Sigmoid colon (tissue), 7 donors: ENCODE data around the gene TIGAR. TPM values are rescaled to one million over a fixed set of nuclear protein-coding genes. Genes with fewer than 3 reads are reported as not detected.

Experiments
- DNase-seq: peaks from one replicate; pipeline ENCODE4 v3.0.0-alpha.2; 2019
- H3K27ac ChIP-seq, 4 donors: fragments of 200-600 bp; sonication (generic); one replicate each; pipeline ENCODE4 v1.5.1; 2016 to 2019; ENCODE audit warnings: mild to moderate bottlenecking in 1 of 4
- H3K27me3 ChIP-seq, 3 donors: fragments of 200-600 bp; sonication (generic); one replicate each; pipeline ENCODE4 v1.5.1; 2019; ENCODE audit warnings: mild to moderate bottlenecking in 1 of 3
- H3K36me3 ChIP-seq, 4 donors: fragments of 200-600 bp; sonication (generic); one replicate each; pipeline ENCODE4 v1.5.1; 2016 to 2019
- H3K4me1 ChIP-seq, 4 donors: fragments of 200-600 bp; sonication (generic); one replicate each; pipeline ENCODE4 v1.5.1; 2017 to 2019
- H3K4me3 ChIP-seq, 4 donors: fragments of 200-600 bp; sonication (generic); one replicate each; pipeline ENCODE4 v1.5.1; 2017 to 2019; ENCODE audit warnings: mild to moderate bottlenecking in 2 of 4, moderate library complexity in 1 of 4
- H3K9me3 ChIP-seq, 4 donors: fragments of 200-600 bp in 3 of 4; sonication (generic) in 3 of 4; one replicate each; pipeline versions ENCODE4 v1.5.1 to v1.6.1; 2013 to 2019
- CTCF ChIP-seq, 4 experiments: fragments of 450-650 bp in 3 of 4; fragments of 200-600 bp in 1 of 4; IDR thresholded peaks; one replicate each; pipeline ENCODE4 v1.5.1; 2016 to 2019; ENCODE audit warnings: antibody characterized with exemption in 4 of 4, mild to moderate bottlenecking in 3 of 4, moderate library complexity in 2 of 4
- EP300 ChIP-seq, 4 donors: sonication (generic); formaldehyde crosslinking; IDR thresholded peaks; one replicate each; pipeline ENCODE4 v1.6.1; 2017; ENCODE audit warnings: antibody characterized with exemption in 4 of 4
- POLR2A ChIP-seq, 2 donors: fragments of 450-650 bp; IDR thresholded peaks; one replicate each; pipeline ENCODE4 v1.6.1; 2016; ENCODE audit warnings: antibody characterized with exemption in 2 of 2, mild to moderate bottlenecking in 2 of 2, moderate library complexity in 2 of 2
- POLR2AphosphoS5 ChIP-seq, 4 donors: sonication (generic); formaldehyde crosslinking; IDR thresholded peaks; one replicate each; pipeline ENCODE4 v1.6.1; 2017; ENCODE audit warnings: antibody characterized with exemption in 4 of 4
- WGBS, 2 donors: extraction: QIAGEN DNeasy Blood & Tissue Kit; methylation state at CpG; one replicate each; pipeline ENCODE4 v1.1.7; 2013; 5-methylcytosine and 5-hydroxymethylcytosine counted together
- intact Hi-C: fragments of 100-400 bp; cut with DNase I; formaldehyde crosslinking; loops from one replicate; pipeline ENCODE4 v1.15.1; 2023
- polyA plus RNA-seq, 3 donors: library from polyadenylated mRNA; stranded (reverse); fragments of 200-250 nt; gene quantifications; one replicate each; pipeline ENCODE4 v1.2.3, GENCODE V29; 2013
- total RNA-seq, 4 donors: library from RNA; depleted of rRNA; stranded (reverse); fragments of >200 nt; gene quantifications; one replicate each; pipeline ENCODE4 v1.1.0, GENCODE V29; 2016
- donor health status: healthy with polysubstance abuse.
- donor health status: Bipolar disorder and iron deficiency.
- donor health status: healthy.

Gene TIGAR
- total and polyA plus RNA-seq, 7 donors = 4.4 to 14.6 (median 6.0) TPM

DNA sequence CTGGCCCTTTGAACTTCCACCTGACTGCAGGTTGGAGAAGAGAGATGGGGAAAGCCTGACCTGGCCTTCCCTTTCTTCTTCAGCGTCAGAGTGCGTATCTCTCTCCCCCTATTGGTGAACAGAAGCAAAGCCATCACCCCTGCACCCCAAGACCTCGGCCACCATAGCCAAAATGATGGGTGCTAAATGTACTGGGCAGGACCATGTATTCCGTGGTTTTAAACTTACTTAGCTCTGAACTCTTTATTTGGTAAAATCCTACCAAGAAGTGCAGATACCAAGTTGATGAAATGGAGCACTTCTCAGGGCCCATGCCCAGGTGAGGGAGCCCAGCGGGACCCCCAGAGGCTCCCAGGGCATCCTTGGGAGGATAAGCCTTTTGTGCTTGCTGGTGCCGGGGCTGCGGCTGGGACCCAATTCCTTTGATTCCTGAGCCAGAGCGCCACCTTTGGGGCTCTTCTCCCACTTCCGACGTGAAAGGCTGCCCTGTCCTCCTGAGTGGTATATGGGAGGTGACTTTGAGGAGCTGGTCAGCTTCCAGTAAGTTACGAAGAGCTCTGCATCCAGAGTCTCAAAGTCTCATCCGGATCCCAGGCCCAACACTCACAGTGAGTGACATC, 38.0 kb upstream of the TIGAR start:
- DNase-seq = no peak
- 69 to 87% methylated on average over 12 of the region's 12 CpGs for WGBS, 2 donors
- H3K4me3 ChIP-seq = no peak overlapping the region
- peaks cover 16 to 83% (median 41%) of the 10 kb centered on the region in 4 donors for H3K36me3 ChIP-seq
- intact Hi-C loops = loop anchor here (5.0 kb wide), 1 partner anchor 39 kb away; the partner anchor contains the start of gene TIGAR
- peaks cover 0 to 95% (median 87%) of the 10 kb centered on the region in 4 donors for H3K4me1 ChIP-seq
- H3K27ac ChIP-seq = peak overlapping the region in 3 of 4 donors; percentile 75 to 99 (median 96)
- H3K27me3 ChIP-seq = no peaks in the 10 kb centered on the region
- H3K9me3 ChIP-seq = no peaks in the 10 kb centered on the region
- no peak for TF ChIP-seq POLR2A (IDR thresholded peaks at IDR 0.05)
- TF ChIP-seq CTCF (IDR thresholded peaks at IDR 0.05) = no peak
- no peak for TF ChIP-seq POLR2AphosphoS5 (IDR thresholded peaks at IDR 0.05)
- TF ChIP-seq EP300 (IDR thresholded peaks at IDR 0.05) = no peak

- H3K27me3 ChIP-seq = no peaks in the 10 kb centered on the region
- H3K4me1 ChIP-seq = peaks cover 0 to 95% (median 87%) of the 10 kb centered on the region in 4 donors
- peaks cover 16 to 82% (median 39%) of the 10 kb centered on the region in 4 donors for H3K36me3 ChIP-seq
- H3K4me3 ChIP-seq = no peak overlapping the region
- TF ChIP-seq POLR2A (IDR thresholded peaks at IDR 0.05) = no peak
- TF ChIP-seq CTCF (IDR thresholded peaks at IDR 0.05) = no peak
- TF ChIP-seq POLR2AphosphoS5 (IDR thresholded peaks at IDR 0.05) = no peak
- no peak for TF ChIP-seq EP300 (IDR thresholded peaks at IDR 0.05)
- H3K27ac ChIP-seq = peak overlapping the region in 3 of 4 donors; percentile 75 to 99 (median 96)
- no peak for DNase-seq
- H3K9me3 ChIP-seq = no peaks in the 10 kb centered on the region
- 57 to 77% methylated on average over 12 of the region's 12 CpGs for WGBS, 2 donors
- intact Hi-C loops = loop anchor here (5.0 kb wide), 1 partner anchor 39 kb away; the partner anchor contains the start of gene TIGAR
Observed at GRCh38 chr12:4283512-4284255, 37.3 kb upstream of the TIGAR start.

- Histone ChIP-seq H3K27ac (peak overlapping the region in 2 of 4 donors; percentile 96 to 99), H3K27me3 (no peaks in the 10 kb centered on the region), H3K9me3 (no peaks in the 10 kb centered on the region), H3K36me3 (peaks cover 16 to 81% (median 39%) of the 10 kb centered on the region in 4 donors), H3K4me3 (no peak overlapping the region), H3K4me1 (peaks cover 0 to 95% (median 87%) of the 10 kb centered on the region in 4 donors)
- DNase-seq = no peak
- intact Hi-C loops = loop anchor here (5.0 kb wide), 1 partner anchor 38 kb away; the partner anchor contains the start of gene TIGAR
- TF ChIP-seq CTCF (IDR thresholded peaks at IDR 0.05) (no peak), EP300 (IDR thresholded peaks at IDR 0.05) (no peak), POLR2AphosphoS5 (IDR thresholded peaks at IDR 0.05) (no peak), POLR2A (IDR thresholded peaks at IDR 0.05) (no peak)
- WGBS, 2 donors = 85 to 91% methylated on average over 4 of the region's 4 CpGs
Observed at GRCh38 chr12:4284306-4284705, 36.7 kb upstream of the TIGAR start.

DNA sequence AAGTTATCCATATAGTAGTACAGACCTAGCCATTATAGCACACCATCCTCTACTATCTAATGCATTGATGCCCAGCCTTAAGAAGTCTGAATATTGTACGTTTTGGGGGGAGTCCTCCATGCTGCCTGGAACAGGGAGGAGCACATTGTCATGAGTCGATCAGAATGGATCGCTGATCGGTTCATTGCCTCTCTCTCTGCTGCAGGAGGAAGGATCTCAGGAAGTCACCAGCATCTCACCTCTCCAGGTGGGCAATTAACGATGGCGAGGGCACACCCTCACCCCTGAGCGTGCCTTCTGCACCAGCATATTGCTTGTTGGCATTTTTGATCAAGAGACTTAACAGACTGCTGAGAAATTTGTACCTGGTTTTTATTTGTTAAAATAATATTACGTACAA, 35.9 kb upstream of the TIGAR start:
- Histone ChIP-seq H3K4me3 (no peak overlapping the region), H3K9me3 (no peaks in the 10 kb centered on the region), H3K27me3 (no peaks in the 10 kb centered on the region), H3K4me1 (peaks cover 0 to 95% (median 87%) of the 10 kb centered on the region in 4 donors), H3K27ac (peak overlapping the region in 2 of 4 donors; percentile 84 to 99), H3K36me3 (peaks cover 19 to 81% (median 41%) of the 10 kb centered on the region in 4 donors)
- intact Hi-C loops = no loop called here
- DNase-seq = no peak
- 81 to 87% methylated on average over 8 of the region's 8 CpGs for WGBS, 2 donors
- TF ChIP-seq POLR2A (IDR thresholded peaks at IDR 0.05) = no peak
- no peak for TF ChIP-seq CTCF (IDR thresholded peaks at IDR 0.05)
- TF ChIP-seq EP300 (IDR thresholded peaks at IDR 0.05) = no peak
- TF ChIP-seq POLR2AphosphoS5 (IDR thresholded peaks at IDR 0.05) = no peak
